Nephron progenitor cell (in vitro differentiated cells): ENCODE results near the gene LPAR3.
"Not testable (repeated sequence)": the region's sequence is repeated elsewhere in the genome, so short reads cannot be mapped to it uniquely, and the experiment has no call there.

ENCODE experiments used
- DNase-seq: peaks from one replicate; pipeline ENCODE4 v3.0.0; 2021
- H3K27ac Mint-ChIP-seq: 2 replicates; pipeline ENCODE4 v1.8.0; 2021; ENCODE audit warnings: mild to moderate bottlenecking, moderate library complexity, mixed read lengths
- H3K27me3 Mint-ChIP-seq: 2 replicates; pipeline ENCODE4 v1.8.0; 2021; ENCODE audit warnings: mild to moderate bottlenecking, low read depth, mixed read lengths; ENCODE audit not compliant: poor library complexity
- H3K36me3 Mint-ChIP-seq: 2 replicates; pipeline ENCODE4 v1.8.0; 2021; ENCODE audit warnings: low read depth, mixed read lengths
- H3K4me1 Mint-ChIP-seq: 2 replicates; pipeline ENCODE4 v1.8.0; 2021; ENCODE audit warnings: mixed read lengths
- H3K4me3 Mint-ChIP-seq: 2 replicates; pipeline ENCODE4 v1.8.0; 2021; ENCODE audit warnings: mild to moderate bottlenecking, moderate library complexity, mixed read lengths
- H3K9me3 Mint-ChIP-seq: 2 replicates; pipeline ENCODE4 v1.8.0; 2021; ENCODE audit warnings: mild to moderate bottlenecking, moderate library complexity, mixed read lengths
- CTCF ChIP-seq: fragments of 200-600 bp; sonication (generic); IDR thresholded peaks from 2 replicates; pipeline ENCODE4 v1.5.0; 2021; ENCODE audit warnings: antibody characterized with exemption

The LPAR3 gene

GRCh38 chr1:84912726-84913554 is 19.9 kb upstream of the LPAR3 start:
- Mint-ChIP-seq H3K9me3 (no peaks in the 10 kb centered on the region), H3K4me3 (no peak overlapping the region), H3K27ac (no peak overlapping the region), H3K4me1 (peaks cover 17% of the 10 kb centered on the region), H3K27me3 (peaks cover 9% of the 10 kb centered on the region), H3K36me3 (no peaks in the 10 kb centered on the region)
- no peak for TF ChIP-seq CTCF
- no peak for DNase-seq

GRCh38 chr1:84908746-84909464 is 15.9 kb upstream of the LPAR3 start:
- not testable (repeated sequence) for DNase-seq, H3K27ac Mint-ChIP-seq, H3K4me3 Mint-ChIP-seq, H3K9me3 Mint-ChIP-seq, H3K36me3 Mint-ChIP-seq
- H3K27me3 Mint-ChIP-seq: peaks cover 16% of the 10 kb centered on the region
- H3K4me1 Mint-ChIP-seq: peaks cover 13% of the 10 kb centered on the region

GRCh38 chr1:84907095-84907827 is 14.3 kb upstream of the LPAR3 start:
- Mint-ChIP-seq H3K4me1 (peaks cover 8% of the 10 kb centered on the region), H3K27ac (no peak overlapping the region), H3K9me3 (peaks cover 3% of the 10 kb centered on the region), H3K36me3 (no peaks in the 10 kb centered on the region), H3K27me3 (peaks cover 16% of the 10 kb centered on the region), H3K4me3 (no peak overlapping the region)
- no peak for DNase-seq
- TF ChIP-seq CTCF: no peak

- not testable (repeated sequence) for DNase-seq, H3K4me1 Mint-ChIP-seq, H3K9me3 Mint-ChIP-seq, H3K27ac Mint-ChIP-seq, H3K4me3 Mint-ChIP-seq, H3K36me3 Mint-ChIP-seq
- H3K27me3 Mint-ChIP-seq: peaks cover 15% of the 10 kb centered on the region
Measured at GRCh38 chr1:84902727-84903126, 9.7 kb upstream of the LPAR3 start.

- H3K4me3 Mint-ChIP-seq: no peak overlapping the region
- H3K9me3 Mint-ChIP-seq: peaks cover 13% of the 10 kb centered on the region
- H3K27me3 Mint-ChIP-seq: peaks cover 35% of the 10 kb centered on the region
- no peak for TF ChIP-seq CTCF
- peaks cover under 1% of the 10 kb centered on the region for H3K4me1 Mint-ChIP-seq
- no peak for DNase-seq
- H3K27ac Mint-ChIP-seq: no peak overlapping the region
- no peaks in the 10 kb centered on the region for H3K36me3 Mint-ChIP-seq
Measured at GRCh38 chr1:84899969-84900368, 7.0 kb upstream of the LPAR3 start.

- Mint-ChIP-seq H3K4me3 (no peak overlapping the region), H3K27ac (no peak overlapping the region), H3K27me3 (peaks cover 69% of the 10 kb centered on the region), H3K9me3 (peaks cover 10% of the 10 kb centered on the region), H3K36me3 (no peaks in the 10 kb centered on the region), H3K4me1 (peaks cover 15% of the 10 kb centered on the region)
- no peak for TF ChIP-seq CTCF
- DNase-seq: no peak
Measured at GRCh38 chr1:84896279-84896678, 3.3 kb upstream of the LPAR3 start.
